NCI-H128 (cell line): ENCODE measurements around the gene PRR33.

Source experiments
- DNase-seq: peaks from one replicate; lab custom pipeline; 2025; ENCODE audit not compliant: unreplicated experiment; lab: John Stamatoyannopoulos, UW

Gene PRR33

GRCh38 chr11:1838426-1839144 is 53.1 kb downstream of the PRR33 start, which contains the start of gene TNNI2:
Gene TNNI2, plus strand, starts transcription at chr11:1838981. Its CDS starts 716 bp downstream, at chr11:1839697.
- DNase-seq = no peak
